ENCODE results near the gene RPAIN. TPM values are rescaled to one million over a fixed set of nuclear protein-coding genes. Genes with fewer than 3 reads are reported as not detected.

Gene RPAIN
- total and polyA plus RNA-seq, 2 experiments from 2014 or later = 69.7 to 115 TPM

DNA sequence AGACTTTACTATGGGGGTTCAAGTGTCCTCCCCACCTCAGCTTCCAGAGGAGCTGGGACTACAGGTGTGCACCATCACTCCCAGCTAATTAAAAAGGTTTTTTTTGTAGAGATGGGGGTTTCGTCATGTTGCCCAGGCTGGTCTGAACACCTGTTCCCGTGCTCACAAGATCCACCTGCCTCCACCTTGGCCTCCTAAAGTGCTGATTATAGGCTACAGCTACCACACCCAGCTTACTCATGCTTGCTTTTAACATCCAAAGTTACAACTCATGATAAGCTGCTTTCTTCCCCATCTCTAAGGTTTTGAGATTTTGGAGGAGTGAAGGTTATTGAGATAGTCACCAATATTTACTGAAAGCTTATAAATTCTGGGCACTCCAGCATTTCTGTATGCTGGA is 3.1 kb upstream of the RPAIN start:
- Mint-ChIP-seq H3K27ac (no peak overlapping the region), H3K4me1 (peaks cover 6% of the 10 kb centered on the region), H3K4me3 (no peak overlapping the region), H3K27me3 (ENCODE audit: insufficient read depth, low read depth, poor library complexity) (peaks cover 10% of the 10 kb centered on the region), H3K9me3 (no peaks in the 10 kb centered on the region), H3K36me3 (ENCODE audit: low read depth) (peaks cover 64% of the 10 kb centered on the region)
- Histone ChIP-seq H3K4me1 (ENCODE audit: insufficient read depth) (peaks cover 8% of the 10 kb centered on the region), H3K9me2 (ENCODE audit: insufficient read depth) (no peaks in the 10 kb centered on the region), H3K36me3 (ENCODE audit: insufficient read depth) (peaks cover 50% of the 10 kb centered on the region), H4K20me1 (replicated peaks; ENCODE audit: insufficient read depth) (peaks cover 22% of the 10 kb centered on the region), H3K4me2 (no peak overlapping the region), H3K27ac (ENCODE audit: low read depth) (no peak overlapping the region), H2AFZ (no peak overlapping the region), H3K4me3 (no peak overlapping the region), H3K79me2 (replicated peaks; ENCODE audit: insufficient read depth) (peaks cover 88% of the 10 kb centered on the region), H3F3A (replicated peaks; ENCODE audit: low read depth) (no peaks in the 10 kb centered on the region), H3K27me3 (ENCODE audit: insufficient read depth) (no peaks in the 10 kb centered on the region)
- no peak for DNase-seq (ENCODE audit: low spot score)
- ATAC-seq = no peak
- TF ChIP-seq EZH2phosphoT487 (IDR thresholded peaks at IDR 0.05; ENCODE audit: unreplicated experiment) (no peak), STAT1 (IDR thresholded peaks at IDR 0.05; ENCODE audit: unreplicated experiment) (no peak), CREB1 (CRISPR knock-in tag; IDR thresholded peaks at IDR 0.05; ENCODE audit: low read depth) (no peak), ZNF114 (CRISPR knock-in tag; IDR thresholded peaks at IDR 0.05) (no peak), ZNF331 (CRISPR knock-in tag; IDR thresholded peaks at IDR 0.05; ENCODE audit: low read depth) (no peak), JUNB (IDR thresholded peaks at IDR 0.05; ENCODE audit: unreplicated experiment) (no peak), POLR2AphosphoS5 (IDR thresholded peaks at IDR 0.05; ENCODE audit: low read depth) (no peak), NANOG (IDR thresholded peaks at IDR 0.05; ENCODE audit: borderline replicate concordance) (no peak)
- TF ChIP-seq, protein P1, sequence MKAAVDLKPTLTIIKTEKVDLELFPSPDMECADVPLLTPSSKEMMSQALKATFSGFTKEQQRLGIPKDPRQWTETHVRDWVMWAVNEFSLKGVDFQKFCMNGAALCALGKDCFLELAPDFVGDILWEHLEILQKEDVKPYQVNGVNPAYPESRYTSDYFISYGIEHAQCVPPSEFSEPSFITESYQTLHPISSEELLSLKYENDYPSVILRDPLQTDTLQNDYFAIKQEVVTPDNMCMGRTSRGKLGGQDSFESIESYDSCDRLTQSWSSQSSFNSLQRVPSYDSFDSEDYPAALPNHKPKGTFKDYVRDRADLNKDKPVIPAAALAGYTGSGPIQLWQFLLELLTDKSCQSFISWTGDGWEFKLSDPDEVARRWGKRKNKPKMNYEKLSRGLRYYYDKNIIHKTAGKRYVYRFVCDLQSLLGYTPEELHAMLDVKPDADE (IDR thresholded peaks at IDR 0.05) = no peak
- TF ChIP-seq, protein P2, sequence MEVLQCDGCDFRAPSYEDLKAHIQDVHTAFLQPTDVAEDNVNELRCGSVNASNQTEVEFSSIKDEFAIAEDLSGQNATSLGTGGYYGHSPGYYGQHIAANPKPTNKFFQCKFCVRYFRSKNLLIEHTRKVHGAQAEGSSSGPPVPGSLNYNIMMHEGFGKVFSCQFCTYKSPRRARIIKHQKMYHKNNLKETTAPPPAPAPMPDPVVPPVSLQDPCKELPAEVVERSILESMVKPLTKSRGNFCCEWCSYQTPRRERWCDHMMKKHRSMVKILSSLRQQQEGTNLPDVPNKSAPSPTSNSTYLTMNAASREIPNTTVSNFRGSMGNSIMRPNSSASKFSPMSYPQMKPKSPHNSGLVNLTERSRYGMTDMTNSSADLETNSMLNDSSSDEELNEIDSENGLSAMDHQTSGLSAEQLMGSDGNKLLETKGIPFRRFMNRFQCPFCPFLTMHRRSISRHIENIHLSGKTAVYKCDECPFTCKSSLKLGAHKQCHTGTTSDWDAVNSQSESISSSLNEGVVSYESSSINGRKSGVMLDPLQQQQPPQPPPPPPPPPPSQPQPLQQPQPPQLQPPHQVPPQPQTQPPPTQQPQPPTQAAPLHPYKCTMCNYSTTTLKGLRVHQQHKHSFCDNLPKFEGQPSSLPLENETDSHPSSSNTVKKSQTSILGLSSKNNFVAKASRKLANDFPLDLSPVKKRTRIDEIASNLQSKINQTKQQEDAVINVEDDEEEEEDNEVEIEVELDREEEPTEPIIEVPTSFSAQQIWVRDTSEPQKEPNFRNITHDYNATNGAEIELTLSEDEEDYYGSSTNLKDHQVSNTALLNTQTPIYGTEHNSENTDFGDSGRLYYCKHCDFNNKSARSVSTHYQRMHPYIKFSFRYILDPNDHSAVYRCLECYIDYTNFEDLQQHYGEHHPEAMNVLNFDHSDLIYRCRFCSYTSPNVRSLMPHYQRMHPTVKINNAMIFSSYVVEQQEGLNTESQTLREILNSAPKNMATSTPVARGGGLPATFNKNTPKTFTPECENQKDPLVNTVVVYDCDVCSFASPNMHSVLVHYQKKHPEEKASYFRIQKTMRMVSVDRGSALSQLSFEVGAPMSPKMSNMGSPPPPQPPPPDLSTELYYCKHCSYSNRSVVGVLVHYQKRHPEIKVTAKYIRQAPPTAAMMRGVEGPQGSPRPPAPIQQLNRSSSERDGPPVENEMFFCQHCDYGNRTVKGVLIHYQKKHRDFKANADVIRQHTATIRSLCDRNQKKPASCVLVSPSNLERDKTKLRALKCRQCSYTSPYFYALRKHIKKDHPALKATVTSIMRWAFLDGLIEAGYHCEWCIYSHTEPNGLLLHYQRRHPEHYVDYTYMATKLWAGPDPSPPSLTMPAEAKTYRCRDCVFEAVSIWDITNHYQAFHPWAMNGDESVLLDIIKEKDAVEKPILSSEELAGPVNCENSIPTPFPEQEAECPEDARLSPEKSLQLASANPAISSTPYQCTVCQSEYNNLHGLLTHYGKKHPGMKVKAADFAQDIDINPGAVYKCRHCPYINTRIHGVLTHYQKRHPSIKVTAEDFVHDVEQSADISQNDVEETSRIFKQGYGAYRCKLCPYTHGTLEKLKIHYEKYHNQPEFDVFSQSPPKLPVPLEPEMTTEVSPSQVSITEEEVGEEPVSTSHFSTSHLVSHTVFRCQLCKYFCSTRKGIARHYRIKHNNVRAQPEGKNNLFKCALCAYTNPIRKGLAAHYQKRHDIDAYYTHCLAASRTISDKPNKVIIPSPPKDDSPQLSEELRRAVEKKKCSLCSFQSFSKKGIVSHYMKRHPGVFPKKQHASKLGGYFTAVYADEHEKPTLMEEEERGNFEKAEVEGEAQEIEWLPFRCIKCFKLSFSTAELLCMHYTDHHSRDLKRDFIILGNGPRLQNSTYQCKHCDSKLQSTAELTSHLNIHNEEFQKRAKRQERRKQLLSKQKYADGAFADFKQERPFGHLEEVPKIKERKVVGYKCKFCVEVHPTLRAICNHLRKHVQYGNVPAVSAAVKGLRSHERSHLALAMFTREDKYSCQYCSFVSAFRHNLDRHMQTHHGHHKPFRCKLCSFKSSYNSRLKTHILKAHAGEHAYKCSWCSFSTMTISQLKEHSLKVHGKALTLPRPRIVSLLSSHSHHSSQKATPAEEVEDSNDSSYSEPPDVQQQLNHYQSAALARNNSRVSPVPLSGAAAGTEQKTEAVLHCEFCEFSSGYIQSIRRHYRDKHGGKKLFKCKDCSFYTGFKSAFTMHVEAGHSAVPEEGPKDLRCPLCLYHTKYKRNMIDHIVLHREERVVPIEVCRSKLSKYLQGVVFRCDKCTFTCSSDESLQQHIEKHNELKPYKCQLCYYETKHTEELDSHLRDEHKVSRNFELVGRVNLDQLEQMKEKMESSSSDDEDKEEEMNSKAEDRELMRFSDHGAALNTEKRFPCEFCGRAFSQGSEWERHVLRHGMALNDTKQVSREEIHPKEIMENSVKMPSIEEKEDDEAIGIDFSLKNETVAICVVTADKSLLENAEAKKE (CRISPR knock-in tag; IDR thresholded peaks at IDR 0.05) = no peak
- TF ChIP-seq, protein P3, sequence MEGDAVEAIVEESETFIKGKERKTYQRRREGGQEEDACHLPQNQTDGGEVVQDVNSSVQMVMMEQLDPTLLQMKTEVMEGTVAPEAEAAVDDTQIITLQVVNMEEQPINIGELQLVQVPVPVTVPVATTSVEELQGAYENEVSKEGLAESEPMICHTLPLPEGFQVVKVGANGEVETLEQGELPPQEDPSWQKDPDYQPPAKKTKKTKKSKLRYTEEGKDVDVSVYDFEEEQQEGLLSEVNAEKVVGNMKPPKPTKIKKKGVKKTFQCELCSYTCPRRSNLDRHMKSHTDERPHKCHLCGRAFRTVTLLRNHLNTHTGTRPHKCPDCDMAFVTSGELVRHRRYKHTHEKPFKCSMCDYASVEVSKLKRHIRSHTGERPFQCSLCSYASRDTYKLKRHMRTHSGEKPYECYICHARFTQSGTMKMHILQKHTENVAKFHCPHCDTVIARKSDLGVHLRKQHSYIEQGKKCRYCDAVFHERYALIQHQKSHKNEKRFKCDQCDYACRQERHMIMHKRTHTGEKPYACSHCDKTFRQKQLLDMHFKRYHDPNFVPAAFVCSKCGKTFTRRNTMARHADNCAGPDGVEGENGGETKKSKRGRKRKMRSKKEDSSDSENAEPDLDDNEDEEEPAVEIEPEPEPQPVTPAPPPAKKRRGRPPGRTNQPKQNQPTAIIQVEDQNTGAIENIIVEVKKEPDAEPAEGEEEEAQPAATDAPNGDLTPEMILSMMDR (conservative IDR thresholded peaks at IDR 0.05; ENCODE audit: low read depth in 2 of 2) = no peak
- TF ChIP-seq, protein P4, sequence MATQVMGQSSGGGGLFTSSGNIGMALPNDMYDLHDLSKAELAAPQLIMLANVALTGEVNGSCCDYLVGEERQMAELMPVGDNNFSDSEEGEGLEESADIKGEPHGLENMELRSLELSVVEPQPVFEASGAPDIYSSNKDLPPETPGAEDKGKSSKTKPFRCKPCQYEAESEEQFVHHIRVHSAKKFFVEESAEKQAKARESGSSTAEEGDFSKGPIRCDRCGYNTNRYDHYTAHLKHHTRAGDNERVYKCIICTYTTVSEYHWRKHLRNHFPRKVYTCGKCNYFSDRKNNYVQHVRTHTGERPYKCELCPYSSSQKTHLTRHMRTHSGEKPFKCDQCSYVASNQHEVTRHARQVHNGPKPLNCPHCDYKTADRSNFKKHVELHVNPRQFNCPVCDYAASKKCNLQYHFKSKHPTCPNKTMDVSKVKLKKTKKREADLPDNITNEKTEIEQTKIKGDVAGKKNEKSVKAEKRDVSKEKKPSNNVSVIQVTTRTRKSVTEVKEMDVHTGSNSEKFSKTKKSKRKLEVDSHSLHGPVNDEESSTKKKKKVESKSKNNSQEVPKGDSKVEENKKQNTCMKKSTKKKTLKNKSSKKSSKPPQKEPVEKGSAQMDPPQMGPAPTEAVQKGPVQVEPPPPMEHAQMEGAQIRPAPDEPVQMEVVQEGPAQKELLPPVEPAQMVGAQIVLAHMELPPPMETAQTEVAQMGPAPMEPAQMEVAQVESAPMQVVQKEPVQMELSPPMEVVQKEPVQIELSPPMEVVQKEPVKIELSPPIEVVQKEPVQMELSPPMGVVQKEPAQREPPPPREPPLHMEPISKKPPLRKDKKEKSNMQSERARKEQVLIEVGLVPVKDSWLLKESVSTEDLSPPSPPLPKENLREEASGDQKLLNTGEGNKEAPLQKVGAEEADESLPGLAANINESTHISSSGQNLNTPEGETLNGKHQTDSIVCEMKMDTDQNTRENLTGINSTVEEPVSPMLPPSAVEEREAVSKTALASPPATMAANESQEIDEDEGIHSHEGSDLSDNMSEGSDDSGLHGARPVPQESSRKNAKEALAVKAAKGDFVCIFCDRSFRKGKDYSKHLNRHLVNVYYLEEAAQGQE (IDR thresholded peaks at IDR 0.05; ENCODE audit: unreplicated experiment) = no peak
